Hepatocyte (in vitro differentiated cells): ENCODE data around the gene TEX52. TPM values are rescaled to one million over a fixed set of nuclear protein-coding genes. Genes with fewer than 3 reads are reported as not detected.
A peak's percentile ranks its signal among the peaks of the same experiment; 100 is the strongest.

Experiments
- DNase-seq: peaks from one replicate; pipeline ENCODE4 v3.0.0-alpha.2; 2016; ENCODE audit warnings: low spot score
- H2AFZ ChIP-seq: fragments of 200-600 bp; sonication (generic); 2 replicates; pipeline ENCODE4 v1.6.0; 2016; ENCODE audit warnings: antibody characterized with exemption, mild to moderate bottlenecking
- H3K27ac ChIP-seq: fragments of 200-600 bp; sonication (generic); 2 replicates; pipeline ENCODE4 v1.5.1; 2016; ENCODE audit warnings: mild to moderate bottlenecking
- H3K27me3 ChIP-seq: fragments of 200-600 bp; sonication (generic); 2 replicates; pipeline ENCODE4 v1.6.1; 2016
- H3K36me3 ChIP-seq: fragments of 200-600 bp; sonication (generic); replicated peaks from 2 replicates; pipeline ENCODE4 v1.5.1; 2016; ENCODE audit warnings: low read depth; ENCODE audit not compliant: insufficient read depth
- H3K4me1 ChIP-seq: fragments of 200-600 bp; sonication (generic); 2 replicates; pipeline ENCODE4 v1.5.1; 2016; ENCODE audit warnings: mild to moderate bottlenecking, moderate library complexity; ENCODE audit not compliant: insufficient read depth
- H3K4me2 ChIP-seq: fragments of 200-600 bp; sonication (generic); 2 replicates; pipeline ENCODE4 v1.6.0; 2016
- H3K4me3 ChIP-seq: fragments of 200-600 bp; sonication (generic); 2 replicates; pipeline ENCODE4 v1.5.1; 2016; ENCODE audit warnings: mild to moderate bottlenecking
- H3K79me2 ChIP-seq: fragments of 200-600 bp; sonication (generic); 2 replicates; pipeline ENCODE4 v1.6.0; 2017; ENCODE audit warnings: mild to moderate bottlenecking
- H3K9me2 ChIP-seq: fragments of 200-600 bp; sonication (generic); replicated peaks from 2 replicates; pipeline ENCODE4 v1.6.0; 2017; ENCODE audit warnings: mild to moderate bottlenecking; ENCODE audit not compliant: insufficient read depth
- H3K9me3 ChIP-seq: fragments of 200-600 bp; sonication (generic); 2 replicates; pipeline ENCODE4 v1.5.1; 2016; ENCODE audit warnings: low read depth, mild to moderate bottlenecking
- H4K20me1 ChIP-seq: fragments of 200-600 bp; sonication (generic); 2 replicates; pipeline ENCODE4 v1.6.0; 2016; ENCODE audit warnings: mild to moderate bottlenecking; ENCODE audit not compliant: insufficient read depth, poor library complexity, severe bottlenecking
- EZH2 ChIP-seq: fragments of 200-600 bp; sonication (generic); IDR thresholded peaks from 2 replicates; pipeline ENCODE4 v1.6.1; 2016; ENCODE audit warnings: antibody characterized with exemption, mild to moderate bottlenecking, borderline replicate concordance
- EZH2phosphoT487 ChIP-seq: fragments of 200-600 bp; sonication (generic); IDR thresholded peaks from one replicate; pipeline ENCODE4 v1.6.1; 2018; ENCODE audit warnings: antibody characterized with exemption, mild to moderate bottlenecking, low read depth, moderate library complexity; ENCODE audit not compliant: unreplicated experiment, severe bottlenecking
- WGBS: methylation state at CpG from one replicate; pipeline ENCODE4 v1.1.6; 2016; ENCODE audit warnings: low lambda C conversion rate; ENCODE audit errors: missing lambda C conversion rate; 5-methylcytosine and 5-hydroxymethylcytosine counted together
- polyA plus RNA-seq: library from polyadenylated mRNA; unstranded; fragments of >200 nt; fragmentation: Nextera tagmentation; extraction: Ambion mirVana; gene quantifications from 2 replicates; pipeline ENCODE4 v1.2.1, GENCODE V29; 2016
- total RNA-seq: library from RNA; depleted of rRNA; stranded (reverse); fragments of >200 nt; gene quantifications from 2 replicates; pipeline ENCODE4 v1.2.3, GENCODE V29; 2014
- TF ChIP-seq, protein P1 (sequence below): fragments of 200-600 bp; sonication (generic); IDR thresholded peaks from 2 replicates; pipeline ENCODE4 v1.5.1; 2016; ENCODE audit warnings: antibody characterized with exemption, mild to moderate bottlenecking; ENCODE audit not compliant: poor library complexity

Gene TEX52
- total and polyA plus RNA-seq, 2 experiments from 2014 or later, result not detected

DNA sequence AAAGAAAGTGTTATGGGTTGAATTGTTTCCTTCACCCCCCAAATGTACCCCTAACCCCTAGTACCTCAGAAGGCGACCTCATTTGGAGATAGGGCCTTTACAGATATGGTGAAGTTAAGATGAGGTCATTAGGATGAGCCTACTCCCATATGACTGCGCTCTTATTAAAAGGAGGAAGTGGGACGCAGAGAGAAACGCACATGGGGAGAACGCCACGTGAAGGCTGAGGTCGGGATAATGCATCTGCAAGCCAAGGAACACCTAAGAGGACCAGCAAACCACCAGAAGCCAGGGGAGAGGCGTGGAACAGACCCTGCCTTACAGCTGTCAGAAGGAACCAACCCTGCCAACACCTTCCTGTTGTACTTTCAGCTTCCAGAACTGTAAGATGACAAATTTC lies 20.3 kb downstream of the TEX52 start:
- no peaks in the 10 kb centered on the region for H3K36me3 ChIP-seq
- H3K4me2 ChIP-seq, result no peak overlapping the region
- WGBS, result 84% methylated on average over 8 of the region's 8 CpGs

DNA sequence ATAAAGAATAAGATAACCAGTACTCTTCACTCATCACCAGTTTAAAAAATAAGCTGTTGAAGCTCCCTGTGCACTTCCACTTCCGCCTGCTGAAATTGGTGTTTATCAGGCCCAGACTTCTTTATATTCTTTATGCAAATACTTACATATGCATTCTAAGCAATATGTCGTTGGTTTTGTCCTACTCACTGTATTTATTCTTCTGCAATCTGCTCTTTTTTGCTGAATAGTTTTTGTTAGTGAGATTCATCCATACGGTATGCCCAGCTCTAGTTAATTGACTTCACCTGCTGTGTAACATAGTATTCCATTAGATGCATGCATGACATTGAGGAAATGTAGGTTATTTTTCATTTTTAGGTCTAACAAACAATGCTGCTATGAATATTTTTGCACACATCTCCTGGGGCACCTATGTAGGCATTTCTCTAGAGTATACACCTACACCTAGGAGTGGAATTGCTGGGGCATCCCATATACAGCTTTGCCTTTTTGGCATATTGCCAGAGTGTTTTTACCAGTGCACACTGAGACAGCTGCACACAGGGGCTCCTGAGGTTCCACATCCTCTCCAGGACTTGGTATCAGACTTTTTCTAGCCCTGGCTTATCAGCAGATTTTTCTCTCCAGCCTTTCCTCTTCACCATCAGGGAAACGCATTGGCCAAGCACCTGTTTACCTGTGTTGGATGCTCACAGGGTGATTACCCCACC lies 21.0 kb downstream of the TEX52 start:
- H2AFZ ChIP-seq, result no peak overlapping the region
- peaks cover 8% of the 10 kb centered on the region for H3K4me1 ChIP-seq
- H3K36me3 ChIP-seq, result no peaks in the 10 kb centered on the region
- DNase-seq, result no peak
- no peaks in the 10 kb centered on the region for H3K79me2 ChIP-seq
- WGBS, result 78% methylated on average over 4 of the region's 4 CpGs
- no peak overlapping the region for H3K4me3 ChIP-seq
- H4K20me1 ChIP-seq, result no peaks in the 10 kb centered on the region
- H3K27ac ChIP-seq, result no peak overlapping the region
- H3K27me3 ChIP-seq, result no peaks in the 10 kb centered on the region
- no peaks in the 10 kb centered on the region for H3K9me2 ChIP-seq
- H3K9me3 ChIP-seq, result no peaks in the 10 kb centered on the region
- TF ChIP-seq EZH2phosphoT487 (no peak), EZH2 (no peak)
- TF ChIP-seq, protein P1, sequence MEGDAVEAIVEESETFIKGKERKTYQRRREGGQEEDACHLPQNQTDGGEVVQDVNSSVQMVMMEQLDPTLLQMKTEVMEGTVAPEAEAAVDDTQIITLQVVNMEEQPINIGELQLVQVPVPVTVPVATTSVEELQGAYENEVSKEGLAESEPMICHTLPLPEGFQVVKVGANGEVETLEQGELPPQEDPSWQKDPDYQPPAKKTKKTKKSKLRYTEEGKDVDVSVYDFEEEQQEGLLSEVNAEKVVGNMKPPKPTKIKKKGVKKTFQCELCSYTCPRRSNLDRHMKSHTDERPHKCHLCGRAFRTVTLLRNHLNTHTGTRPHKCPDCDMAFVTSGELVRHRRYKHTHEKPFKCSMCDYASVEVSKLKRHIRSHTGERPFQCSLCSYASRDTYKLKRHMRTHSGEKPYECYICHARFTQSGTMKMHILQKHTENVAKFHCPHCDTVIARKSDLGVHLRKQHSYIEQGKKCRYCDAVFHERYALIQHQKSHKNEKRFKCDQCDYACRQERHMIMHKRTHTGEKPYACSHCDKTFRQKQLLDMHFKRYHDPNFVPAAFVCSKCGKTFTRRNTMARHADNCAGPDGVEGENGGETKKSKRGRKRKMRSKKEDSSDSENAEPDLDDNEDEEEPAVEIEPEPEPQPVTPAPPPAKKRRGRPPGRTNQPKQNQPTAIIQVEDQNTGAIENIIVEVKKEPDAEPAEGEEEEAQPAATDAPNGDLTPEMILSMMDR, result no peak
- peak overlapping the region; percentile 67 for H3K4me2 ChIP-seq

More for the DNA sequence above, 20.3 kb downstream of the TEX52 start:
- Histone ChIP-seq H3K4me3 (no peak overlapping the region), H3K9me3 (no peaks in the 10 kb centered on the region), H2AFZ (no peak overlapping the region), H3K27me3 (no peaks in the 10 kb centered on the region), H3K9me2 (no peaks in the 10 kb centered on the region), H3K79me2 (no peaks in the 10 kb centered on the region), H3K27ac (no peak overlapping the region), H4K20me1 (no peaks in the 10 kb centered on the region), H3K4me1 (peaks cover 8% of the 10 kb centered on the region)
- TF ChIP-seq EZH2phosphoT487, result no peak
- TF ChIP-seq, protein P1, result no peak
- no peak for TF ChIP-seq EZH2
- DNase-seq, result no peak

DNA sequence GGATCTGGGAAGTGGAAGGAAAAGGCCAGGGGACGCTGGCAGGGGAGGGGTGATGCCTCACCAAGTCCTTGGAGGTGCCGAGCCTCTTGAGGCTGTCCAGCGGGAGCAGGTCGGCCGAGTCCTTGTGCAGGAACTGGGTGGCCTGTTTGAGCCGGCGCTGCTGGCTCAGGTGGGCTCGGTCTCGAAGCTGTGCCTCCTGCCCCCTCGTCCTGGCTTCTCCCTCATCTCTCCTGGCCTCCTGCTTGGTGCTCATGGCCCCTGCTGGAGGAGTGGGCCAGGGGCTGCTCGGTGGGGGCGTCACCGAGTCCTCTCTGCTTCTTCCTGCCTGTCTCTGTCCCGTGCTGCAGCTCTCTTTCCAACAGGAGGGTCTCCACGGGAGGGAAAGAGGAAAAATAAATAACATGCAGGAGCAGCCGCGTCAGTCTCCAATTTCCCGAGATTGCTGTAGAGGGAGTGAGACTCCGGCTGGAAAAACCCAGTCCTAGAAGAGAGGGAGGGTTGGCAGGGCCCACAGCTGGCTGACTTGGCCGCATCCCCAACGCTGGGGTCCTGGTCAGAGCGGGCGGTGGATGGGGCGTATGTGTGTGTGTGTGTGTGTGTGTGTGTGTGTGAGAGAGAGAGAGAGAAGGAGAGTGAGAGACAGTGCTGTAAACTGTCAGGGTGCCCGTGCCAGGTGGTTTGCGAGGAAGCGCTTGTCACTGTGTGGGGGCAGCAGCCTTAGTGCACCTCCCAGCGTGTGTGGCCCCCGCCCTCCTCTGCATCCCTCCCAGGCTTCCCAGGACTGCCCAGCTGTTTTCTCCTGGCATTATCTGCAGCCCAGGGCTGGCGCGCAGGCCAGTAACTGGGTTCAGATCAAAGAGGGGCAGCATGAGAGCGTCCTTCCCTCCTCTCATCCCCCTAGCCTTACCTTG lies 22.0 kb downstream of the TEX52 start, which contains the start of gene NRIP2:
NRIP2 (minus strand) TSS at position 455 of the 911 bp plus-strand sequence; CDS start at position 403, 52 bp downstream.
- peak within 1 kb of the TSS; percentile 67 for H3K4me2 ChIP-seq

More for the DNA sequence above, 22.0 kb downstream of the TEX52 start, which contains the start of gene NRIP2:
- no peaks in the 10 kb centered on the region for H3K9me3 ChIP-seq
- H4K20me1 ChIP-seq, result no peaks in the 10 kb centered on the region
- H3K27ac ChIP-seq, result peak within 1 kb of the TSS; percentile 63
- peaks cover 8% of the 10 kb centered on the region for H3K4me1 ChIP-seq
- no peaks in the 10 kb centered on the region for H3K79me2 ChIP-seq
- H2AFZ ChIP-seq, result no peak within 1 kb of the TSS
- peak; percentile 80 for DNase-seq
- H3K36me3 ChIP-seq, result no peaks in the 10 kb centered on the region
- no peaks in the 10 kb centered on the region for H3K9me2 ChIP-seq
- TF ChIP-seq, protein P1, result peak; percentile 35
- TF ChIP-seq EZH2phosphoT487, result no peak
- H3K4me3 ChIP-seq, result no peak within 1 kb of the TSS
- 37% methylated on average over 32 of the region's 32 CpGs for WGBS
- H3K27me3 ChIP-seq, result no peaks in the 10 kb centered on the region
